ENCODE data around the gene ADCY6. TPM values are rescaled to one million over a fixed set of nuclear protein-coding genes. Genes with fewer than 3 reads are reported as not detected.

ADCY6 gene
- total and polyA plus RNA-seq, 8 donors, result 12.9 to 53.4 (median 21.6) TPM

DNA sequence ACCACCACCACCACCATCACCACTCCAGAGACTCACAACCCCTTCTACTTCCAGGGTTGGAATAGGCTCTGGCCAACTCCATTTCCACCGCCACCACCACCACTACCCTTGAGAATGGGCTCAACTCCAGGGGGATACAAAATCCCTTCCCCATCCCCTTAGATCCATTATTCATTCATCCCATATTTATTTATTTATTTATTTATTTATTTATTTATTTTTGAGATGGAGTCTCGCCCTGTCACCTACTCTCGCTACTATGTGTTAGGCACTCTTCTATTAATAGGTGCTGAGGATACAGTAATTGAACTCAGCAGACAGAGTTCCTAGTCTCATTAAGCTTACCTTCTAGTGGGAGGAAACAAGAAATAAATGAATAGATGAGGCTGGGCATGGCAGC, 4.8 kb upstream of the ADCY6 start:
- Histone ChIP-seq H3K27me3 (no peaks in the 10 kb centered on the region), H3K36me3 (no peaks in the 10 kb centered on the region), H3K27ac (no peak overlapping the region), H3K4me3 (no peak overlapping the region), H3K9me3 (no peaks in the 10 kb centered on the region), H3K4me1 (peaks cover 0 to 13% (median 11%) of the 10 kb centered on the region in 3 donors)
- FAIRE-seq (no peak), ATAC-seq (no peak), DNase-seq (no peak)
- 93 to 95% methylated on average over 3 of the region's 3 CpGs for WGBS, 2 donors
- TF ChIP-seq, protein P1, sequence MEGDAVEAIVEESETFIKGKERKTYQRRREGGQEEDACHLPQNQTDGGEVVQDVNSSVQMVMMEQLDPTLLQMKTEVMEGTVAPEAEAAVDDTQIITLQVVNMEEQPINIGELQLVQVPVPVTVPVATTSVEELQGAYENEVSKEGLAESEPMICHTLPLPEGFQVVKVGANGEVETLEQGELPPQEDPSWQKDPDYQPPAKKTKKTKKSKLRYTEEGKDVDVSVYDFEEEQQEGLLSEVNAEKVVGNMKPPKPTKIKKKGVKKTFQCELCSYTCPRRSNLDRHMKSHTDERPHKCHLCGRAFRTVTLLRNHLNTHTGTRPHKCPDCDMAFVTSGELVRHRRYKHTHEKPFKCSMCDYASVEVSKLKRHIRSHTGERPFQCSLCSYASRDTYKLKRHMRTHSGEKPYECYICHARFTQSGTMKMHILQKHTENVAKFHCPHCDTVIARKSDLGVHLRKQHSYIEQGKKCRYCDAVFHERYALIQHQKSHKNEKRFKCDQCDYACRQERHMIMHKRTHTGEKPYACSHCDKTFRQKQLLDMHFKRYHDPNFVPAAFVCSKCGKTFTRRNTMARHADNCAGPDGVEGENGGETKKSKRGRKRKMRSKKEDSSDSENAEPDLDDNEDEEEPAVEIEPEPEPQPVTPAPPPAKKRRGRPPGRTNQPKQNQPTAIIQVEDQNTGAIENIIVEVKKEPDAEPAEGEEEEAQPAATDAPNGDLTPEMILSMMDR (IDR thresholded peaks at IDR 0.05), result no peak
- intact Hi-C loops (cut with DNase I), result no loop called here

DNA sequence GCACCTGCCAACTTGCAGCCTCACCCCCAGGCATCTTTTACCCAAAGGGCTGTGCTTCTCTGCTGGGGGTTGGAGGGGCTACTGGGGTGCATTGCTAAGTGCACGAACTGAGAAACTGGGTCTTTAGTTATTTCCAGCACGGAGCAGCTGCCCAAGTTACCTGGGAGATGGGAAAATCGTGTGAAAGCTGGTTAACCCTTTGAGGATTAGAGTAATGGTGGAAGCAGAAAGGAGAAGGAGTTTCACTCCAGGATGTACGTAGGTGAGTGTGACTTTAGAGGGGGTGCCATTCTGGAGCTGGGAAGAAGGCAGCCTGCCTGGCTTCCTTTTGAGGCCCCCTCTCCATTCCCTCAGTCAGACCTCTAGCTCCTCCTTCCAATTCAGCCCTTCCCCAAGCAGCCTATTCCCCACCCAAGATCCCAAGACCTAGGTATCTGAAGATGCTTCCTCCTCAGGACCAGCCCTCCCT, 1.0 kb upstream of the ADCY6 start:
- DNase-seq, result no peak
- TF ChIP-seq, protein P1 (IDR thresholded peaks at IDR 0.05), result no peak
- Histone ChIP-seq H3K27me3 (no peaks in the 10 kb centered on the region), H3K4me1 (peaks cover 0 to 19% (median 15%) of the 10 kb centered on the region in 3 donors), H3K9me3 (no peaks in the 10 kb centered on the region), H3K4me3 (peak overlapping the region; percentile 77 to 98 (median 85)), H3K36me3 (no peaks in the 10 kb centered on the region), H3K27ac (peak overlapping the region; percentile 87 to 95 (median 92))
- WGBS, 2 donors, result 4 to 10% methylated on average over 4 of the region's 4 CpGs
- no peak for FAIRE-seq
- ATAC-seq, result no peak
- intact Hi-C loops (cut with DNase I), result no loop called here

- ATAC-seq, result peak in 3 of 4 donors; percentile 8 to 11 (median 9)
- peak in 2 of 6 donors; percentile 25 to 82 for DNase-seq
Observed at GRCh38 chr12:48788524-48788853, 400 bp downstream of the ADCY6 start.

GRCh38 chr12:48787791-48788523, 932 bp downstream of the ADCY6 start:
- peak overlapping the region in 3 of 4 donors; percentile 16 to 66 (median 50) for H3K27ac ChIP-seq
- ATAC-seq (peak in 1 of 4 donors; percentile 7), DNase-seq (peak in 1 of 6 donors; percentile 54), FAIRE-seq (no peak)
- intact Hi-C loops (cut with DNase I), result no loop called here
- peaks cover 0 to 1% (median 0%) of the 10 kb centered on the region in 3 donors for H3K36me3 ChIP-seq
- TF ChIP-seq, protein P1 (IDR thresholded peaks at IDR 0.05), result no peak
- no peaks in the 10 kb centered on the region for H3K27me3 ChIP-seq
- H3K4me1 ChIP-seq, result peaks cover 0 to 19% (median 15%) of the 10 kb centered on the region in 3 donors
- H3K4me3 ChIP-seq, result peak overlapping the region; percentile 63 to 98 (median 85)
- 4% methylated on average over 11 of the region's 11 CpGs for WGBS, 2 donors
- no peaks in the 10 kb centered on the region for H3K9me3 ChIP-seq

More at GRCh38 chr12:48788524-48788853, 400 bp downstream of the ADCY6 start:
- FAIRE-seq, result no peak
- WGBS, 2 donors, result 0 to 1% methylated on average over 25 of the region's 25 CpGs
- no peaks in the 10 kb centered on the region for H3K27me3 ChIP-seq
- TF ChIP-seq, protein P1 (IDR thresholded peaks at IDR 0.05), result no peak
- H3K4me3 ChIP-seq, result peak overlapping the region; percentile 63 to 98 (median 85)
- peak overlapping the region in 3 of 4 donors; percentile 16 to 66 (median 50) for H3K27ac ChIP-seq
- H3K36me3 ChIP-seq, result no peaks in the 10 kb centered on the region
- no peaks in the 10 kb centered on the region for H3K9me3 ChIP-seq
- intact Hi-C loops (cut with DNase I), result no loop called here
- H3K4me1 ChIP-seq, result peaks cover 0 to 19% (median 15%) of the 10 kb centered on the region in 3 donors

All from pancreas (tissue), 10 donors.